Lower leg skin (tissue), 4 donors: ENCODE measurements around the gene ZG16. TPM values are rescaled to one million over a fixed set of nuclear protein-coding genes. Genes with fewer than 3 reads are reported as not detected.

Source experiments
- DNase-seq, 2 donors: peaks; one replicate each; pipeline ENCODE4 v3.0.0-alpha.2; 2019; ENCODE audit warnings: low spot score in 2 of 2
- H3K4me3 ChIP-seq: fragments of 200-600 bp; sonication (generic); 2 replicates; pipeline ENCODE4 v1.5.1; 2017; ENCODE audit warnings: mild to moderate bottlenecking, low read depth; ENCODE audit not compliant: poor library complexity, severe bottlenecking
- POLR2A ChIP-seq, 2 donors: fragments of 450-650 bp; IDR thresholded peaks; one replicate each; pipeline ENCODE4 v1.6.1; 2016 to 2017; ENCODE audit warnings: antibody characterized with exemption in 2 of 2, mild to moderate bottlenecking in 1 of 2, moderate library complexity in 1 of 2
- WGBS, 2 donors: methylation state at CpG; one replicate each; pipeline ENCODE4 v1.1.5; 2018; 5-methylcytosine and 5-hydroxymethylcytosine counted together
- intact Hi-C: fragments of 100-400 bp; cut with DNase I; formaldehyde crosslinking; loops from one replicate; pipeline ENCODE4 v1.15.0; 2023; ENCODE audit warnings: low total_unique reads
- total RNA-seq, 4 donors: library from RNA; depleted of rRNA; stranded (reverse); fragments of >200 nt; gene quantifications; one replicate each; pipeline ENCODE4 v1.1.0, GENCODE V29; 2016
- TF ChIP-seq, protein P1 (sequence below), 3 donors: fragments of 450-650 bp; IDR thresholded peaks; one replicate each; pipeline ENCODE4 v1.5.1; 2016; ENCODE audit warnings: antibody characterized with exemption in 3 of 3, mild to moderate bottlenecking in 3 of 3, moderate library complexity in 2 of 3

ZG16 gene
- total RNA-seq, 4 donors from 2014 or later = not detected

DNA sequence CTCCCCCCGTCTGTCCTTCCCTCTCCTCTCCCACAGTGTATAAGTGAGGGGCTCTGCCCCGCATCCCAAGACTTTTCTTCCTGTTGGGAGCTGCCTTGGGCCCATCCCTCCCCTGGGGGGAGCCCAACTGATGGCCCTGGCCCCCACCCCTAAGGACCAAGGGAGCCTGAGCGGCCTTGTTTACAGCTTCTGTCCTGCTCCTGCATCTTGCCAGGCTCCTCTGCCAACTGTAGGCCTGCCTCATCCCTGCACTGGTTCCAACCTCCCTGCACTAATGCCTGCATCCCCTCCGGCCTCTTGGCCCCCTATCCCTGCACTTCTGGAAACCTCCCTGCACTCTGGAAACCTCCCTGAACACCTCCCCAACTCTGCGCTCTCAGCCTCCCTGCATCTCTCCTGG lies 36.5 kb downstream of the ZG16 start:
- TF ChIP-seq, protein P1, sequence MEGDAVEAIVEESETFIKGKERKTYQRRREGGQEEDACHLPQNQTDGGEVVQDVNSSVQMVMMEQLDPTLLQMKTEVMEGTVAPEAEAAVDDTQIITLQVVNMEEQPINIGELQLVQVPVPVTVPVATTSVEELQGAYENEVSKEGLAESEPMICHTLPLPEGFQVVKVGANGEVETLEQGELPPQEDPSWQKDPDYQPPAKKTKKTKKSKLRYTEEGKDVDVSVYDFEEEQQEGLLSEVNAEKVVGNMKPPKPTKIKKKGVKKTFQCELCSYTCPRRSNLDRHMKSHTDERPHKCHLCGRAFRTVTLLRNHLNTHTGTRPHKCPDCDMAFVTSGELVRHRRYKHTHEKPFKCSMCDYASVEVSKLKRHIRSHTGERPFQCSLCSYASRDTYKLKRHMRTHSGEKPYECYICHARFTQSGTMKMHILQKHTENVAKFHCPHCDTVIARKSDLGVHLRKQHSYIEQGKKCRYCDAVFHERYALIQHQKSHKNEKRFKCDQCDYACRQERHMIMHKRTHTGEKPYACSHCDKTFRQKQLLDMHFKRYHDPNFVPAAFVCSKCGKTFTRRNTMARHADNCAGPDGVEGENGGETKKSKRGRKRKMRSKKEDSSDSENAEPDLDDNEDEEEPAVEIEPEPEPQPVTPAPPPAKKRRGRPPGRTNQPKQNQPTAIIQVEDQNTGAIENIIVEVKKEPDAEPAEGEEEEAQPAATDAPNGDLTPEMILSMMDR (IDR thresholded peaks at IDR 0.05) = no peak
- no peak for TF ChIP-seq POLR2A (IDR thresholded peaks at IDR 0.05)
- WGBS, 2 donors = 84 to 87% methylated on average over 5 of the region's 5 CpGs
- no peak for DNase-seq
- intact Hi-C loops = no loop called here
- H3K4me3 ChIP-seq = no peak overlapping the region

DNA sequence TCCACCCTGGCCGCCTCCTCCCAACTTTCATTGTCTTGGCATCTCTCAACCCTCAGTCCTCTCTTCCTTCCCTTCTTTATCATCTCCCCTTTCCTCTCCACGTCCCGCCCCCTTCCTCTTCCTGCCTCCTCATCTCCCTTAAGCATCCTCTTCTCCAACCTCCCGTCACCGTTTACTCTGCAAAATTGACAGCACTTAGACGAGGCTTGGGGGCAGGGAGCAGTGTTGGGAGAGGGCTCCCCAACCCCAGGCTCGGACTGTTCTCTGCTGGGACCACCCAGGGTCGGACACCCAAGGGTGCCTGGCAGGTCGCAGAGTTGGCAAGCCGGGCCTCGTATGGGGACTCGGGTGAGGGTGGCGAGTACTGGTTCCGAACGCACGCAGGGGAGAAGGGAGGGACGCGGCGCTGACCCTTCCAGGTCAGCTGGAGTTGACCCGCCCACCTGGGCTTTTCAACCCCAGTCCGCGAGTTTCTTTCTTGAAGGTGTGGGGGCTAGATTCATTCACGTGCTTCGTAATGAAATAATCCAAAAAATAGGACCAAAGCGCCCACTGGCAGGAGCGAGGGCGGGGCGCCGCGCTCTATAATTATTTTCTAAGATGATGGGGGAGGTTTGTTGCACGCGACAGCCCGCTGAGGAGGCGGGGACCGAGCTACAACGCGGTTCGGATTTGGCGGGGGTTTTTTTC lies 37.1 kb downstream of the ZG16 start:
- 4 to 8% methylated on average over 39 of the region's 39 CpGs for whole genome bisulfite sequencing, 2 donors
- intact Hi-C loops = no loop called here
- peak in 1 of 2 donors; percentile 92 for DNase-seq
- no peak overlapping the region for H3K4me3 ChIP-seq
- no peak for TF ChIP-seq POLR2A (IDR thresholded peaks at IDR 0.05)
- TF ChIP-seq, protein P1 (IDR thresholded peaks at IDR 0.05) = no peak

DNA sequence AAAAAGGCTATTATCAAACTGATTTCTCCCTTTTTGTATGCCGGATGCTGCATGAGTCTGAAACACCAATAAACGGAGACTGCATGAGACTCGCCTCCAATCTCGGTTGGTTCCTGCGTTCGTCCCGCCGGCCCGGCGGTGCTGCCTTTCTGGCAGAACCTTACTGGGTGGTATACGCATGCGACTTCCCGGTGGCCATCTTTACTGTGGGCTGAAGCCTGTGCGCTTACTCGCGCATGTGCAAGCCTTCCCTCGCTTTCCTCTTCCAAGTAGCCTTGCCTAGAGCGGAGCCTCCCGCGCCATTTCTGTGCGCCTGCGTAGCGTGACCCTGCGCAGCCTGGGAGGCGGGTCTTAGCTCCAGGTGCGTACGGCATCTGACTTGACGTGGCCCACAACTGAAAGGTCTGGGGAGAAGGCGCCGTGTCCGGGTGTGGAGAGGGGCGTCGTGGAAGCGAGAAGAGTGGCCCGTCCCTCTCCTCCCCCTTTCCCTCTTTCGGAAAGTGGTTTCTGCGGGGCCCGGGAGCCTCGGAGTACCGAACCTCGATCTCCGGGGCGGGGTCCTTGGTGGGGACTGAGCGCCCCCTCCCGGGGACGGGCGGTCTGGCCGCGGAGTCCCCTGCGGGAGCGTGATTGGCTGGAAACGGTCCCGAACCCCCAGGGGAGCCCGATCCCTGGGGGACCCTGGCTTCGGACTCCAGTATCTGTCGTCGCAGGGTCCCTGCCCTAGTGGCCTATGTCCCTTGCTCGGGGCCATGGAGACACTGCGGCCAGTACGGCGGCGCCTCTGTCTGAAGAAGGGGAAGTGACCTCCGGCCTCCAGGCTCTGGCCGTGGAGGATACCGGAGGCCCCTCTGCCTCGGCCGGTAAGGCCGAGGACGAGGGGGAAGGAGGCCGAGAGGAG lies 38.0 kb downstream of the ZG16 start, which contains the start of gene PAGR1:
TSS of gene PAGR1 (plus strand) at position 360 of the 901 bp plus-strand sequence. CDS start at position 734, 374 bp downstream.
- intact Hi-C loops = no loop called here
- DNase-seq = peak; percentile 99 to 100
- 0% methylated on average over 42 to 66 of the region's 70 CpGs for WGBS, 2 donors
- no peak for TF ChIP-seq POLR2A (IDR thresholded peaks at IDR 0.05)
- TF ChIP-seq, protein P1 (IDR thresholded peaks at IDR 0.05) = peak in 1 of 3 donors; percentile 79
- H3K4me3 ChIP-seq = peak within 1 kb of the TSS; percentile 84

DNA sequence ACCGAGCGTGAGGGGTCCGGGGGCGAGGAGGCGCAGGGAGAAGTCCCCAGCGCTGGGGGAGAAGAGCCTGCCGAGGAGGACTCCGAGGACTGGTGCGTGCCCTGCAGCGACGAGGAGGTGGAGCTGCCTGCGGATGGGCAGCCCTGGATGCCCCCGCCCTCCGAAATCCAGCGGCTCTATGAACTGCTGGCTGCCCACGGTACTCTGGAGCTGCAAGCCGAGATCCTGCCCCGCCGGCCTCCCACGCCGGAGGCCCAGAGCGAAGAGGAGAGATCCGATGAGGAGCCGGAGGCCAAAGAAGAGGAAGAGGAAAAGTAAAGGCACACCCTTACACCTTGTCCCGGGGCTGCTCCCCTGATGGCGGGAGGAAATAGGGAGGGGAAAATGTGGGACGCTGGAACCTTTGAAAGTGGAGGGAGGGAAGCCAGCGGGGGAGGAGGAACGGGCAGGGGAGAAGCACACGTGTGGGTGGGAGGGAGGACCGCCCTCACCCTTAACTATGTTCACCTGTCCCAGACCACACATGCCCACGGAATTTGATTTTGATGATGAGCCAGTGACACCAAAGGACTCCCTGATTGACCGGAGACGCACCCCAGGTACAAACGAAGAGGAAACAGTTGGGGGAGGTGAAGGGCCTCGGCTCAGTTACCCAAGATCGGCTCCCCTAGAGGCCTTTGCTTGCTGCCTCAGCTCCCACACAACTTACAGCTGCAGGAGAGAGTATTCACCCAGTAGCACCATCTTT lies 38.8 kb downstream of the ZG16 start:
- 1 to 3% methylated on average over 37 of the region's 37 CpGs for WGBS, 2 donors
- intact Hi-C loops = no loop called here
- TF ChIP-seq, protein P1 (IDR thresholded peaks at IDR 0.05) = no peak
- TF ChIP-seq POLR2A (IDR thresholded peaks at IDR 0.05) = no peak
- peak in 1 of 2 donors; percentile 93 for DNase-seq
- peak overlapping the region; percentile 84 for H3K4me3 ChIP-seq

DNA sequence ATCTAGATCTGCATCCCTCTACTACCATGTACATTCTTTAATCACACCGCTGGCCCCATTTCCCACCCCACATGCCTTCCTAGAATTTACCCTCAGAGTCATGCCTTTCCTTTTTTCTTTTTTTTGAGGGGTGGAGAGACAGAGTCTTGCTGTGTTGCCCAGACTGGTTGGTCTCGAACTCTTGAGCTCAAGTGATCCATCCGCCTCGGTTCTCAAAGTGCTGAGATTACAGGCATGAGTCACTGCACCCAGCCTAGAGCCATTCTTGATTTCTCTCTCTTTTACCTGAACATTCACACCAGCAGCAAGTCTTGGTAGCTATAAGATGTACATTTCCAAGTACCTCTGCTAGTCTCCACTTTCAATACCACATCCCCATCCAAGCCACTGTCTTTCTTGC lies 40.0 kb downstream of the ZG16 start:
- intact Hi-C loops = no loop called here
- TF ChIP-seq, protein P1 (IDR thresholded peaks at IDR 0.05) = no peak
- TF ChIP-seq POLR2A (IDR thresholded peaks at IDR 0.05) = no peak
- H3K4me3 ChIP-seq = no peak overlapping the region
- no peak for DNase-seq
- WGBS, 2 donors = 74 to 82% methylated on average over 4 of the region's 4 CpGs
